ENCODE results near the gene FAM13A. TPM values are rescaled to one million over a fixed set of nuclear protein-coding genes. Genes with fewer than 3 reads are reported as not detected.

FAM13A gene
- total and polyA plus RNA-seq, 10 of the 15 experiments (the other 5 are each of a cell fraction or from before 2014, with no cell fraction given) = 0.05 to 1.8 (median 0.27) TPM; not detected in 1

DNA sequence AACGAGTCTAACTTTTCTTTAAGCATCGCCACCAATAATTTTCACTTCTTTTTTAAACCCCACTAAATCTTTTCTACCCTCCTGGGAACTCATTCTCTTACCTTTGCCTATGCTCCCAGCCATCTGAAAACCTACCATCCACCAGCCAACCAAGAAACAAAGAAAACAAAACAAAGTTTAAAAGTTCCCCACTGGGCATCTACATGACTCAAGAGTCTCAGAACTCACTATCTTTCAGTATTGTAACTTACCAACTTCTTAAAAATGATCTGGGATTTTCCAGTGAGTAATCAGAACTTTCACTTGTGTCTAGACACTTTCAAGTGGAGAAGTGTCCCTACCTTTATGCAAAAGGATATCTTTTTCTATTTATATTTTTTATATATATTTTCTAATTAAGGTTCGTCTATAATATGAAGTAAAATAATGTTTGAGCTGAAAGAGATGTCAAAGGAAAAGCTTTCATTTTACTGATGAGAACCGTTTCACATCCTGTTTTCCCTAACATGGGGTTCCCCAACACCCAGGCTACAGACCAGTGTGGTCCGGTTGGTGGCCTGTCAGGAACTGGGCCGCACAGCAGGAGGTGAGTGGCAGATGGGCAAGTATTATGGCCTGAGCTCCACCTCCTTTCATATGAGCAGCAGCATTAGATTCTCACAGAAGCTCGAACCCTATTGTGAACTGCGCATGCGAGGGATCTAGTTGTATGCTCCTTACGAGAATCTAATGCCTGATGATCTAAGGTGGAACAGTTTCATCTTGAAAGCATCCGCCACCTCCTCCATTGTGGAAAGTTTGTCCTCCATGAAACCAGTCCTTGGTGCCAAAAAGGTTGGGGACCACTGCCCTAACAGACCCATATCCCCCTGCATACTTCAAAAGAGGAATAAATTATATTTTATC, 44.5 kb upstream of the FAM13A start (continued):
- TF ChIP-seq MXI1 (IDR thresholded peaks at IDR 0.05; ENCODE audit: low read depth, low read length) (no peak), YBX1 (IDR thresholded peaks at IDR 0.05) (no peak), TCF12 (IDR thresholded peaks at IDR 0.05; ENCODE audit: low read depth, low read length) (peak; percentile 43; the same call in 1 of the 2 replicates), CREM (IDR thresholded peaks at IDR 0.05; ENCODE audit: low read depth) (no peak), SREBF2 (IDR thresholded peaks at IDR 0.05; ENCODE audit: low read length) (no peak), RAD21 (IDR thresholded peaks at IDR 0.05; ENCODE audit: insufficient read depth, low read depth, low read length) (no peak), ESRRA (IDR thresholded peaks at IDR 0.05; ENCODE audit: low read length) (no peak), SPI1 (IDR thresholded peaks at IDR 0.05; ENCODE audit: borderline replicate concordance, insufficient read depth, low read depth, low read length) (peak; percentile 94), CBX5 (IDR thresholded peaks at IDR 0.05; ENCODE audit: low read depth) (no peak), NFYA (IDR thresholded peaks at IDR 0.05; ENCODE audit: borderline replicate concordance, low read depth, low read length) (no peak), YY1 (IDR thresholded peaks at IDR 0.05; ENCODE audit: low read depth, low read length) (0 out of 2 replicates have a peak, but pooled peaks have one; percentile 17), SMAD5 (IDR thresholded peaks at IDR 0.05; ENCODE audit: low read depth) (no peak), MYB (IDR thresholded peaks at IDR 0.05; ENCODE audit: borderline replicate concordance, low read depth, low read length) (no peak), TARDBP (IDR thresholded peaks at IDR 0.05; ENCODE audit: borderline replicate concordance) (no peak), NR2C1 (IDR thresholded peaks at IDR 0.05) (no peak), ATF7 (IDR thresholded peaks at IDR 0.05; ENCODE audit: low read depth) (peak; percentile 52; the same call in 1 of the 2 replicates), LARP7 (IDR thresholded peaks at IDR 0.05) (no peak), ZNF217 (IDR thresholded peaks at IDR 0.05) (no peak), TCF3 (IDR thresholded peaks at IDR 0.05; ENCODE audit: borderline replicate concordance, insufficient read depth, low read depth, low read length) (0 out of 2 replicates have a peak, but pooled peaks have one; percentile 17), BCL11A (IDR thresholded peaks at IDR 0.05; ENCODE audit: low read depth, low read length) (0 out of 2 replicates have a peak, but pooled peaks have one; percentile 23), MTA3 (IDR thresholded peaks at IDR 0.05; ENCODE audit: borderline replicate concordance, low read length) (0 out of 2 replicates have a peak, but pooled peaks have one; percentile 53)
- TF ChIP-seq, protein P1, sequence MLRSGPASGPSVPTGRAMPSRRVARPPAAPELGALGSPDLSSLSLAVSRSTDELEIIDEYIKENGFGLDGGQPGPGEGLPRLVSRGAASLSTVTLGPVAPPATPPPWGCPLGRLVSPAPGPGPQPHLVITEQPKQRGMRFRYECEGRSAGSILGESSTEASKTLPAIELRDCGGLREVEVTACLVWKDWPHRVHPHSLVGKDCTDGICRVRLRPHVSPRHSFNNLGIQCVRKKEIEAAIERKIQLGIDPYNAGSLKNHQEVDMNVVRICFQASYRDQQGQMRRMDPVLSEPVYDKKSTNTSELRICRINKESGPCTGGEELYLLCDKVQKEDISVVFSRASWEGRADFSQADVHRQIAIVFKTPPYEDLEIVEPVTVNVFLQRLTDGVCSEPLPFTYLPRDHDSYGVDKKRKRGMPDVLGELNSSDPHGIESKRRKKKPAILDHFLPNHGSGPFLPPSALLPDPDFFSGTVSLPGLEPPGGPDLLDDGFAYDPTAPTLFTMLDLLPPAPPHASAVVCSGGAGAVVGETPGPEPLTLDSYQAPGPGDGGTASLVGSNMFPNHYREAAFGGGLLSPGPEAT (IDR thresholded peaks at IDR 0.05; ENCODE audit: low read depth) = peak; percentile 91
- TF ChIP-seq, protein P2, sequence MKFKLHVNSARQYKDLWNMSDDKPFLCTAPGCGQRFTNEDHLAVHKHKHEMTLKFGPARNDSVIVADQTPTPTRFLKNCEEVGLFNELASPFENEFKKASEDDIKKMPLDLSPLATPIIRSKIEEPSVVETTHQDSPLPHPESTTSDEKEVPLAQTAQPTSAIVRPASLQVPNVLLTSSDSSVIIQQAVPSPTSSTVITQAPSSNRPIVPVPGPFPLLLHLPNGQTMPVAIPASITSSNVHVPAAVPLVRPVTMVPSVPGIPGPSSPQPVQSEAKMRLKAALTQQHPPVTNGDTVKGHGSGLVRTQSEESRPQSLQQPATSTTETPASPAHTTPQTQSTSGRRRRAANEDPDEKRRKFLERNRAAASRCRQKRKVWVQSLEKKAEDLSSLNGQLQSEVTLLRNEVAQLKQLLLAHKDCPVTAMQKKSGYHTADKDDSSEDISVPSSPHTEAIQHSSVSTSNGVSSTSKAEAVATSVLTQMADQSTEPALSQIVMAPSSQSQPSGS (IDR thresholded peaks at IDR 0.05; ENCODE audit: low read length) = peak; percentile 74

Measured in GM12878 (cell line).